Activated CD4-positive, alpha-beta memory T cell treated with anti-CD3 and anti-CD28 coated beads, Interleukin-2, amount 10 ng/mL, durations not matched to agents 7 days and 5 days (primary cell): ENCODE data around the gene PPP2R2D. TPM values are rescaled to one million over a fixed set of nuclear protein-coding genes. Genes with fewer than 3 reads are reported as not detected.
"Not testable (repeated sequence)": the region's sequence is repeated elsewhere in the genome, so short reads cannot be mapped to it uniquely, and the experiment has no call there.

ENCODE experiments used
- CTCF ChIA-PET: fragments of 350-600 bp; sonication (Branson Sonifier 250); formaldehyde crosslinking; loops from one replicate; lab custom pipeline; 2021; ENCODE audit warnings: antibody characterized with exemption, inconsistent platforms; lab: Charles Lee
- POLR2A ChIA-PET: fragments of 350-600 bp; sonication (Branson Sonifier 250); formaldehyde crosslinking; loops from one replicate; lab custom pipeline; 2021; ENCODE audit warnings: antibody characterized with exemption; lab: Charles Lee
- DNase-seq: peaks from one replicate; pipeline ENCODE4 v3.0.0-alpha.2; 2020
- H3K27ac Mint-ChIP-seq: one replicate; pipeline ENCODE4 v1.8.0; 2021; ENCODE audit warnings: mild to moderate bottlenecking, mixed read lengths
- H3K27me3 Mint-ChIP-seq: one replicate; pipeline ENCODE4 v1.8.0; 2021; ENCODE audit warnings: mixed read lengths
- H3K36me3 Mint-ChIP-seq: one replicate; pipeline ENCODE4 v1.8.0; 2021; ENCODE audit warnings: low read depth, mixed read lengths
- H3K4me1 Mint-ChIP-seq: one replicate; pipeline ENCODE4 v1.8.0; 2021; ENCODE audit warnings: mixed read lengths
- H3K4me3 Mint-ChIP-seq: one replicate; pipeline ENCODE4 v1.8.0; 2021; ENCODE audit warnings: mild to moderate bottlenecking, mixed read lengths
- H3K9me3 Mint-ChIP-seq: one replicate; pipeline ENCODE4 v1.8.0; 2021; ENCODE audit warnings: mixed read lengths
- total RNA-seq, 2 experiments: library from RNA; stranded (reverse); gene quantifications; one replicate each; pipeline ENCODE4 v1.2.3, GENCODE V29; 2021

PPP2R2D gene
- total RNA-seq, 2 experiments from 2014 or later = 40.3 to 40.8 TPM

GRCh38 chr10:131944412-131944811, 43.6 kb downstream of the PPP2R2D start:
- no peak overlapping the region for H3K27ac Mint-ChIP-seq
- ChIA-PET POLR2A (no interaction called here), CTCF (interaction anchor here (1.6 kb wide), 1 partner anchor 59 kb away, joined by 4 read pairs; no protein-coding TSS in a partner anchor)
- peaks cover 71% of the 10 kb centered on the region for H3K36me3 Mint-ChIP-seq
- H3K27me3 Mint-ChIP-seq = no peaks in the 10 kb centered on the region
- H3K4me3 Mint-ChIP-seq = no peak overlapping the region
- DNase-seq = no peak
- no peaks in the 10 kb centered on the region for H3K9me3 Mint-ChIP-seq
- H3K4me1 Mint-ChIP-seq = peaks cover 11% of the 10 kb centered on the region

- DNase-seq = no peak
- no peaks in the 10 kb centered on the region for H3K9me3 Mint-ChIP-seq
- no peak overlapping the region for H3K27ac Mint-ChIP-seq
- H3K4me1 Mint-ChIP-seq = peaks cover 11% of the 10 kb centered on the region
- peaks cover 72% of the 10 kb centered on the region for H3K36me3 Mint-ChIP-seq
- H3K4me3 Mint-ChIP-seq = no peak overlapping the region
- H3K27me3 Mint-ChIP-seq = no peaks in the 10 kb centered on the region
- POLR2A ChIA-PET = no interaction called here
- CTCF ChIA-PET = interaction anchor here (1.6 kb wide), 1 partner anchor 59 kb away, joined by 4 read pairs; no protein-coding TSS in a partner anchor
Measured at GRCh38 chr10:131944976-131945695, 44.3 kb downstream of the PPP2R2D start.

GRCh38 chr10:131946321-131946751, 45.5 kb downstream of the PPP2R2D start:
- Mint-ChIP-seq H3K9me3 (no peaks in the 10 kb centered on the region), H3K36me3 (peaks cover 67% of the 10 kb centered on the region), H3K27ac (no peak overlapping the region), H3K27me3 (no peaks in the 10 kb centered on the region), H3K4me3 (no peak overlapping the region), H3K4me1 (peaks cover 11% of the 10 kb centered on the region)
- ChIA-PET CTCF (no interaction called here), POLR2A (no interaction called here)
- DNase-seq = no peak

GRCh38 chr10:131946880-131947279, 46.1 kb downstream of the PPP2R2D start:
- peaks cover 11% of the 10 kb centered on the region for H3K4me1 Mint-ChIP-seq
- no peak for DNase-seq
- H3K27me3 Mint-ChIP-seq = no peaks in the 10 kb centered on the region
- ChIA-PET POLR2A (no interaction called here), CTCF (no interaction called here)
- H3K36me3 Mint-ChIP-seq = peaks cover 66% of the 10 kb centered on the region
- H3K4me3 Mint-ChIP-seq = no peak overlapping the region
- H3K9me3 Mint-ChIP-seq = no peaks in the 10 kb centered on the region
- H3K27ac Mint-ChIP-seq = no peak overlapping the region

GRCh38 chr10:131947631-131948347, 47.0 kb downstream of the PPP2R2D start:
- no peak for DNase-seq
- Mint-ChIP-seq H3K27me3 (no peaks in the 10 kb centered on the region), H3K4me1 (peaks cover 11% of the 10 kb centered on the region), H3K9me3 (no peaks in the 10 kb centered on the region), H3K36me3 (peaks cover 64% of the 10 kb centered on the region), H3K4me3 (no peak overlapping the region), H3K27ac (no peak overlapping the region)
- ChIA-PET POLR2A (interaction anchor here (0.7 kb wide), 1 partner anchor 44 kb away, joined by 4 read pairs; no protein-coding TSS in a partner anchor), CTCF (interaction anchor here (1.3 kb wide), 1 partner anchor 75 kb away, joined by 3 read pairs; no protein-coding TSS in a partner anchor)

GRCh38 chr10:131948501-131948900, 47.7 kb downstream of the PPP2R2D start:
- no peaks in the 10 kb centered on the region for H3K9me3 Mint-ChIP-seq
- POLR2A ChIA-PET = no interaction called here
- no peaks in the 10 kb centered on the region for H3K27me3 Mint-ChIP-seq
- no peak overlapping the region for H3K4me3 Mint-ChIP-seq
- CTCF ChIA-PET = interaction anchor here (1.3 kb wide), 1 partner anchor 75 kb away, joined by 3 read pairs; no protein-coding TSS in a partner anchor
- H3K4me1 Mint-ChIP-seq = peaks cover 11% of the 10 kb centered on the region
- DNase-seq = no peak
- peaks cover 65% of the 10 kb centered on the region for H3K36me3 Mint-ChIP-seq
- no peak overlapping the region for H3K27ac Mint-ChIP-seq

GRCh38 chr10:131949041-131949862, 48.4 kb downstream of the PPP2R2D start:
- ChIA-PET CTCF (no interaction called here), POLR2A (no interaction called here)
- no peak overlapping the region for H3K4me3 Mint-ChIP-seq
- no peaks in the 10 kb centered on the region for H3K27me3 Mint-ChIP-seq
- H3K27ac Mint-ChIP-seq = no peak overlapping the region
- H3K9me3 Mint-ChIP-seq = no peaks in the 10 kb centered on the region
- peaks cover 68% of the 10 kb centered on the region for H3K36me3 Mint-ChIP-seq
- peaks cover 11% of the 10 kb centered on the region for H3K4me1 Mint-ChIP-seq
- DNase-seq = no peak

- Mint-ChIP-seq H3K4me1 (peaks cover 11% of the 10 kb centered on the region), H3K36me3 (peaks cover 70% of the 10 kb centered on the region)
- H3K27me3 Mint-ChIP-seq, H3K27ac Mint-ChIP-seq, DNase-seq, POLR2A ChIA-PET, H3K9me3 Mint-ChIP-seq, H3K4me3 Mint-ChIP-seq, CTCF ChIA-PET: not testable (repeated sequence)
Measured at GRCh38 chr10:131949908-131950307, 49.1 kb downstream of the PPP2R2D start.

GRCh38 chr10:131954356-131954965, 53.7 kb downstream of the PPP2R2D start:
- Mint-ChIP-seq H3K9me3 (no peaks in the 10 kb centered on the region), H3K27ac (no peak overlapping the region), H3K36me3 (peaks cover 62% of the 10 kb centered on the region), H3K27me3 (no peaks in the 10 kb centered on the region), H3K4me3 (no peak overlapping the region), H3K4me1 (no peaks in the 10 kb centered on the region)
- ChIA-PET POLR2A (interaction anchor here (0.6 kb wide), 1 partner anchor 73 kb away, joined by 3 read pairs; no protein-coding TSS in a partner anchor), CTCF (no interaction called here)
- DNase-seq = no peak

GRCh38 chr10:131955591-131956340, 55.0 kb downstream of the PPP2R2D start:
- Mint-ChIP-seq H3K4me3 (no peak overlapping the region), H3K9me3 (no peaks in the 10 kb centered on the region), H3K27ac (no peak overlapping the region), H3K27me3 (no peaks in the 10 kb centered on the region), H3K4me1 (no peaks in the 10 kb centered on the region), H3K36me3 (peaks cover 60% of the 10 kb centered on the region)
- no peak for DNase-seq
- CTCF ChIA-PET = no interaction called here
- POLR2A ChIA-PET = no interaction called here

- H3K9me3 Mint-ChIP-seq = no peaks in the 10 kb centered on the region
- no peak overlapping the region for H3K27ac Mint-ChIP-seq
- no peaks in the 10 kb centered on the region for H3K27me3 Mint-ChIP-seq
- POLR2A ChIA-PET = interaction anchor here (1.2 kb wide), 1 partner anchor 15 kb away, joined by 3 read pairs; no protein-coding TSS in a partner anchor
- no peak overlapping the region for H3K4me3 Mint-ChIP-seq
- no peak for DNase-seq
- peaks cover 38% of the 10 kb centered on the region for H3K36me3 Mint-ChIP-seq
- peaks cover 11% of the 10 kb centered on the region for H3K4me1 Mint-ChIP-seq
- CTCF ChIA-PET = no interaction called here
Measured at GRCh38 chr10:131959841-131960240, 59.0 kb downstream of the PPP2R2D start.

GRCh38 chr10:131960631-131961046, 59.8 kb downstream of the PPP2R2D start:
- POLR2A ChIA-PET = interaction anchor here (0.6 to 1.2 kb wide), 2 partner anchors 14 to 21 kb away, joined by 3 read pairs; no protein-coding TSS in a partner anchor
- CTCF ChIA-PET = no interaction called here
- Mint-ChIP-seq H3K27me3 (no peaks in the 10 kb centered on the region), H3K4me1 (peaks cover 19% of the 10 kb centered on the region), H3K36me3 (peaks cover 35% of the 10 kb centered on the region), H3K9me3 (no peaks in the 10 kb centered on the region), H3K4me3 (no peak overlapping the region), H3K27ac (no peak overlapping the region)
- DNase-seq = no peak
